Measurements from ENCODE around the gene BCR. TPM values are rescaled to one million over a fixed set of nuclear protein-coding genes. Genes with fewer than 3 reads are reported as not detected.

BCR gene
- total RNA-seq, 1 donor from 2014 or later = 58.6 TPM

GRCh38 chr22:23243859-23244689 lies 63.8 kb downstream of the BCR start:
- no peak for DNase-seq (ENCODE audit: low spot score)

- DNase-seq (ENCODE audit: low spot score) = no peak
These were observed 64.4 kb downstream of the BCR start for GRCh38 chr22:23244690-23245044.

- DNase-seq (ENCODE audit: low spot score) = no peak
These were observed 64.9 kb downstream of the BCR start for GRCh38 chr22:23245045-23245798.

GRCh38 chr22:23245799-23246136 lies 65.5 kb downstream of the BCR start:
- DNase-seq (ENCODE audit: low spot score) = no peak

- no peak for DNase-seq (ENCODE audit: low spot score)
These were observed 66.9 kb downstream of the BCR start for GRCh38 chr22:23246982-23247766.

GRCh38 chr22:23248583-23248982 lies 68.3 kb downstream of the BCR start:
- no peak for DNase-seq (ENCODE audit: low spot score)

GRCh38 chr22:23250056-23250784 lies 69.9 kb downstream of the BCR start:
- DNase-seq (ENCODE audit: low spot score) = no peak

- no peak for DNase-seq (ENCODE audit: low spot score)
These were observed 70.6 kb downstream of the BCR start for GRCh38 chr22:23250785-23251363.

- peak; percentile 29 for DNase-seq (ENCODE audit: low spot score)
These were observed 71.3 kb downstream of the BCR start for GRCh38 chr22:23251445-23252093.

GRCh38 chr22:23253475-23254055 lies 73.3 kb downstream of the BCR start:
- DNase-seq (ENCODE audit: low spot score) = no peak

GRCh38 chr22:23255506-23256170 lies 75.3 kb downstream of the BCR start:
- no peak for DNase-seq (ENCODE audit: low spot score)

- no peak for DNase-seq (ENCODE audit: low spot score)
These were observed 76.0 kb downstream of the BCR start for GRCh38 chr22:23256171-23256932.

GRCh38 chr22:23256986-23257888 lies 76.9 kb downstream of the BCR start:
- peak; percentile 49 for DNase-seq (ENCODE audit: low spot score)

GRCh38 chr22:23257889-23258825 lies 77.8 kb downstream of the BCR start:
- no peak for DNase-seq (ENCODE audit: low spot score)

- DNase-seq (ENCODE audit: low spot score) = no peak
These were observed 78.5 kb downstream of the BCR start for GRCh38 chr22:23258826-23259170.

GRCh38 chr22:23259916-23260644 lies 79.8 kb downstream of the BCR start:
- DNase-seq (ENCODE audit: low spot score) = no peak
